Ascending aorta (tissue), 2 donors: ENCODE results near the gene PRICKLE2. TPM values are rescaled to one million over a fixed set of nuclear protein-coding genes. Genes with fewer than 3 reads are reported as not detected.

Experiments used
- DNase-seq, 2 donors: peaks; one replicate each; pipeline ENCODE4 v3.0.0-alpha.2; 2019; ENCODE audit warnings: low spot score in 2 of 2
- H3K27ac ChIP-seq, 2 donors: fragments of 200-600 bp; sonication (generic); one replicate each; pipeline ENCODE4 v1.5.1; 2016 to 2017; ENCODE audit warnings: mild to moderate bottlenecking in 1 of 2
- H3K27me3 ChIP-seq: fragments of 200-600 bp; sonication (generic); one replicate; pipeline ENCODE4 v1.5.1; 2017
- H3K36me3 ChIP-seq, 2 donors: fragments of 200-600 bp; sonication (generic); one replicate each; pipeline ENCODE4 v1.5.1; 2016
- H3K4me1 ChIP-seq, 2 donors: fragments of 200-600 bp; sonication (generic); one replicate each; pipeline ENCODE4 v1.5.1; 2016 to 2017; ENCODE audit warnings: mild to moderate bottlenecking in 1 of 2
- H3K4me3 ChIP-seq, 2 donors: fragments of 200-600 bp; sonication (generic); one replicate each; pipeline ENCODE4 v1.5.1; 2016 to 2017; ENCODE audit warnings: mild to moderate bottlenecking in 1 of 2
- H3K9me3 ChIP-seq, 2 donors: fragments of 200-600 bp; sonication (generic); one replicate each; pipeline ENCODE4 v1.5.1; 2016
- intact Hi-C: fragments of 100-400 bp; cut with DNase I; formaldehyde crosslinking; loops from one replicate; pipeline ENCODE4 v1.15.1; 2023
- total RNA-seq: library from RNA; depleted of rRNA; stranded (reverse); fragments of >200 nt; gene quantifications from one replicate; pipeline ENCODE4 v1.1.0, GENCODE V29; 2016
- TF ChIP-seq, protein P1 (sequence below), 3 experiments: fragments of 200-600 bp in 2 of 3; fragments of 450-650 bp in 1 of 3; sonication (generic) in 2 of 3; IDR thresholded peaks; one replicate each; pipeline ENCODE4 v1.5.1; 2016 to 2019; ENCODE audit warnings: antibody characterized with exemption in 3 of 3, mild to moderate bottlenecking in 1 of 3, moderate library complexity in 1 of 3

PRICKLE2 gene
- total RNA-seq, 1 donor from 2014 or later: 24.7 TPM

DNA sequence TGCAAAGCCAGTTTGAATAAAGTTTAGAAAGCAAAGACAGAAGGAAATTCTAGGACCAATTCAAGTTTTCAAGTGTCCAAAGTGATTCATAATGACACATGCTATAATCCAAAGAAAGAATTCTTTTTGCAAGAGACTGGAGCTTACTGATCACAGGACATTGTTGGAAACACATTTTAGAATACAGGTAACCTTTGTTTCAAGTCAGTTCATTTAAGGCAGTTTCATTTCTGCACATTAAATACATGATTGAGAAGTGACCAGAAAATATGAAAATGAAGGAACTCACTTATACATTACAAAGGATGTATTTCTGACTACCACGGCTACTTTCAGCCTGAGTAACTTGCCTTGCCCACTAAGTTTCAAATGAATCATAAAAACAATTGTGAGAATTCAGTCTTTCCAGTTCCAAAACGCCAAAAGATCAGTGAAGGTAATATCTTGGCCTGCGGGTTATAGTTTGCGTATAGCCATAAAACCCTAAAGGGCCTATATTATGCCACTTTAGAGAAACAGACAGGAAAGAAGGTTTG lies 48.7 kb downstream of the PRICKLE2 start:
- Histone ChIP-seq H3K4me3 (no peak overlapping the region), H3K27ac (no peak overlapping the region), H3K4me1 (no peaks in the 10 kb centered on the region), H3K36me3 (peaks cover 0 to 4% of the 10 kb centered on the region in 2 donors), H3K27me3 (no peaks in the 10 kb centered on the region), H3K9me3 (no peaks in the 10 kb centered on the region)
- intact Hi-C loops: no loop called here
- TF ChIP-seq, protein P1, sequence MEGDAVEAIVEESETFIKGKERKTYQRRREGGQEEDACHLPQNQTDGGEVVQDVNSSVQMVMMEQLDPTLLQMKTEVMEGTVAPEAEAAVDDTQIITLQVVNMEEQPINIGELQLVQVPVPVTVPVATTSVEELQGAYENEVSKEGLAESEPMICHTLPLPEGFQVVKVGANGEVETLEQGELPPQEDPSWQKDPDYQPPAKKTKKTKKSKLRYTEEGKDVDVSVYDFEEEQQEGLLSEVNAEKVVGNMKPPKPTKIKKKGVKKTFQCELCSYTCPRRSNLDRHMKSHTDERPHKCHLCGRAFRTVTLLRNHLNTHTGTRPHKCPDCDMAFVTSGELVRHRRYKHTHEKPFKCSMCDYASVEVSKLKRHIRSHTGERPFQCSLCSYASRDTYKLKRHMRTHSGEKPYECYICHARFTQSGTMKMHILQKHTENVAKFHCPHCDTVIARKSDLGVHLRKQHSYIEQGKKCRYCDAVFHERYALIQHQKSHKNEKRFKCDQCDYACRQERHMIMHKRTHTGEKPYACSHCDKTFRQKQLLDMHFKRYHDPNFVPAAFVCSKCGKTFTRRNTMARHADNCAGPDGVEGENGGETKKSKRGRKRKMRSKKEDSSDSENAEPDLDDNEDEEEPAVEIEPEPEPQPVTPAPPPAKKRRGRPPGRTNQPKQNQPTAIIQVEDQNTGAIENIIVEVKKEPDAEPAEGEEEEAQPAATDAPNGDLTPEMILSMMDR (IDR thresholded peaks at IDR 0.05): no peak
- no peak for DNase-seq

DNA sequence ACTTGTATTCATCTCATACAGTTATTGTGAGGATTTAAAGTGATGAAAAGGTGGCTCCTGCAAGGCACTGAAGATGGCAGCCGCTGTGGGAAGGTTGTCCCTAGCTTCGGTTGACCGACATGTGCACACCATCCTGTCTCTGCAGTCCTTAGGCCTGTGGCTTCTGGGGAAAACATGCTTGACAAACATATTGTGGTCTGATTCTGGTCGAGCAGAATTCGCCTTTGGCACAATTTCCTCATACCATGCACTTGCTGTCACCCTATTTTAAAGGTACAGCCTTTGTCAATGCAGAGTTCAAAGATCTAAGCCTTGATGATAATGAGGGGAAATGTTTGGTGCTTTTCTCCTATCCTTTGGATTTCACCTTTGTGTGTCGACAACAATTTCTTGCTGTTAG lies 50.9 kb downstream of the PRICKLE2 start:
- Histone ChIP-seq H3K9me3 (no peaks in the 10 kb centered on the region), H3K4me1 (no peaks in the 10 kb centered on the region), H3K27ac (no peak overlapping the region), H3K4me3 (no peak overlapping the region), H3K27me3 (no peaks in the 10 kb centered on the region), H3K36me3 (no peaks in the 10 kb centered on the region)
- TF ChIP-seq, protein P1 (IDR thresholded peaks at IDR 0.05): no peak
- intact Hi-C loops: no loop called here
- DNase-seq: no peak

DNA sequence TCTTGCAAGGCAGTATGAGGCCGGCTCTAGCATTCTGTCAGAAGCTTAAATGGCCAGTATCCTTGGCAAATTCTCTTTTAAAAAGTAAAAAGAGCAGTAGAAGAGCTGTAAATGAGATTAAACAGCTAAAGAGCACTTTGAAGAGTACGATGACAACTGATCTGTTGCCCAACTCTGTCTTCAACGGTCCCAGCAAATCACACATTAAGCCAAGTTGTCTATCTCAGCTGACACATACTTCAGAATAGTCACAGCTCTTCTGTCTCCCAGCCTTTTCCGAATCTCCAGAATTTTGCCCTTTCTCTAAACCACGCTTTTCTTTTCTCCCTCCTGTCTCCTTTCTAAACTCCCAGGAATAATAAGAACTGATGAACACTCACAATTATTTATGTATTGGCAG lies 51.7 kb downstream of the PRICKLE2 start:
- DNase-seq: no peak

DNA sequence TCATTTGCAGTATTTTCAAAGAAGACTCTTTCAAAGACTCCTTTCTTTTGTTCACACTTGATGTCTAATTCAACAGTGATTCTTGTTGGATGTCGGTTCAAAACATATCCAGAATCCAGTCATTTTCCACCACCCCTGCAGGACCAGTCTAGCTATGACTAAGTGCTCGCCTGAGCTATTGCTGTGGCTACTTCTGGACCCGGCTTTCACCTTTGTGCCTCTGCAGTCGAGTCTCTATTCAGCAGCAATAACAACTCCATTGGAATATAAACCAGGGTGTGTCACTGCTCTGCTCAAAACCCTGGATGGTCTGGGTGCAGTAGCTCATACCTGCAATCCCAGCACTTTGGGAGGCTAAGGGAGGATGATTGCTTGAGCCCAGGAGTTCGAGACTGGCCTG lies 55.0 kb downstream of the PRICKLE2 start:
- no peak overlapping the region for H3K27ac ChIP-seq
- TF ChIP-seq, protein P1 (IDR thresholded peaks at IDR 0.05): no peak
- H3K9me3 ChIP-seq: no peaks in the 10 kb centered on the region
- H3K4me3 ChIP-seq: no peak overlapping the region
- H3K4me1 ChIP-seq: peaks cover 0 to 21% of the 10 kb centered on the region in 2 donors
- intact Hi-C loops: no loop called here
- no peaks in the 10 kb centered on the region for H3K36me3 ChIP-seq
- no peaks in the 10 kb centered on the region for H3K27me3 ChIP-seq
- no peak for DNase-seq

More for the DNA sequence above, 51.7 kb downstream of the PRICKLE2 start:
- Histone ChIP-seq H3K36me3 (no peaks in the 10 kb centered on the region), H3K27ac (no peak overlapping the region), H3K4me3 (no peak overlapping the region), H3K27me3 (no peaks in the 10 kb centered on the region), H3K4me1 (peaks cover 0 to 4% of the 10 kb centered on the region in 2 donors), H3K9me3 (no peaks in the 10 kb centered on the region)
- intact Hi-C loops: no loop called here
- TF ChIP-seq, protein P1 (IDR thresholded peaks at IDR 0.05): no peak

DNA sequence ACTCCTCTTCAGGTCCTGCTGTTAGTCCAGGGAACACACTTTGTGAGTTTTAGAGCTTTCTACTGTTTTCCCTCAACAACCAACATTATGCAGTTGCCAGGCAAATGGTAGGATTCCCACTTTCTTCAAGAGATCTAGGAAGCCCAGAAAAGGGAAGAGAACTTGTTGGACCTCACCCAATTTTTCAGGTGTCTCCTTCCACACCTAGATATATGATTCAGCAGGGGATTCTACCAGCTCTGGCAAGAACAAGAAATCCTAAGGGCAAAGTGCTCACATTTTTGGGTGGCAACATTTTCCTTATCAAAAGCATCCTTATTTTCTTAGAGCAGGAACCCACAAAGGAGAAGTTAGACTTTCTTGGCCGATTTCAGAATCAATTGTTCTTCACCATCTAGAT lies 57.4 kb downstream of the PRICKLE2 start:
- Histone ChIP-seq H3K4me1 (peaks cover 0 to 30% of the 10 kb centered on the region in 2 donors), H3K27ac (no peak overlapping the region)

More for the DNA sequence above, 57.4 kb downstream of the PRICKLE2 start:
- no peaks in the 10 kb centered on the region for H3K27me3 ChIP-seq
- no peak overlapping the region for H3K4me3 ChIP-seq
- no peak for DNase-seq
- intact Hi-C loops: loop anchor here (2.0 to 10.0 kb wide), 3 partner anchors 54 to 227 kb away; no protein-coding TSS in a partner anchor
- TF ChIP-seq, protein P1 (IDR thresholded peaks at IDR 0.05): no peak
- no peaks in the 10 kb centered on the region for H3K36me3 ChIP-seq
- no peaks in the 10 kb centered on the region for H3K9me3 ChIP-seq
